ENCODE data around the gene TRMT5.

Gene TRMT5

DNA sequence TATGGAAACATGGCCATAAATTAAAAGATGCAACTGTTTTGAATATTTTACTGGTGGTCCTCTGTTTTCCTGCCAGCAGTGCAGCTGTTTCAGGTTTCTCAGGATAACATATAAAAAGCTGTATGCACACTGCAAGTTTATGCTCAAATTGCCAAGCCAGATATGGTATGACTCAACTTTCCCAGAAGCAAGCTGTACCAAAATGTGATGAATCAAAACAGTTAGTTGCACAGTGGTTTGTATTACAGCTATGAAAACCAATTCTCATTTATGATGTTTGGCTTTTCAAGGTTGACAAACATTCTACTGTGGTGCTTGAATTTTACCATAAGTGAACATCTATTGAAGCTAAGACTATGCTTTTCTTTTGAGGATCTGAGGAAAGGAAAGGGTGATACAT lies 15.5 kb downstream of the TRMT5 start:
- DNase-seq (ENCODE audit: insufficient read length, low spot score) (no peak), FAIRE-seq (no peak)

GRCh38 chr14:60964904-60965303 lies 16.0 kb downstream of the TRMT5 start:
- DNase-seq (ENCODE audit: insufficient read length, low spot score): no peak
- no peak for FAIRE-seq

DNA sequence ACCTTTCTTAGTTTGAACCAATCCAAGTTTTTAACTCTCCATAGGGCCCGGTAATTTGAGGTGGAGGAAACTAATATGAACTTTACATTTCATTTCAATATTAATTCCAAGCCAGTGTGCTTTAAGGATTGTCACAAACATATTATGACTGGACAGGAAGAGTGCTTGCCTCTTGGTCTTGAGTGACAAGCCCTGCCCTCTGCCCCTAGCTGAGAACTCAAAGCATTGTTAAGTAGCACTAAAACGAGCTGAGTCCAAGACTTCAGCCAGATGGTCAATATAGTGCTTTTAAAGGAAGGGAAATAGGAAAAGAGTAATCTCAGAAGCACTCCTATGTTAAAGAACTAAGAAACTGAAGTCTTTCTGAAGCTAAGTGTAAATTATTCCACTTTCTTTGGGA lies 17.1 kb downstream of the TRMT5 start:
- DNase-seq (ENCODE audit: insufficient read length, low spot score) (no peak), FAIRE-seq (no peak)

- DNase-seq (ENCODE audit: insufficient read length, low spot score): no peak
- no peak for FAIRE-seq
Observed at GRCh38 chr14:60958146-60958545, 22.7 kb downstream of the TRMT5 start.

- FAIRE-seq (no peak), DNase-seq (ENCODE audit: insufficient read length, low spot score) (no peak)
Observed at GRCh38 chr14:60956632-60957031, 24.2 kb downstream of the TRMT5 start.

DNA sequence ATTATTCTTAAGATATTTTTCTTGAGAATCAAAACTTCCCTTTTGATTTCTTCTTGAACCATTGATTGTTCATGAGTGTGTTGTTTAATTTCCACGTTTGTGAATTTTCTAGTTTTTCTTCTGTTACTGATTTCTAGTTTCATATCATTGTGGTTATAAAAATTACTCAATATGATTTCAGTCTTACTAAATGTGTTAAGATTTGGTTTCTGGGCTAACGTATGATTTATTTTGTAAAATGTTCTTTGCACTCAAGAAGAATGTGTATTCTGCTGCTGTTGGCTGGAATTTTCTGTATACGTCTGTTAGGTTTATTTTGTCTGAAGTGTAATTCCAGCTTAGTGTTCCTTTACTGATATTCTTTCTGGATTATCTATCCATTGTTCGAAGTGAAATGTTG lies 24.7 kb downstream of the TRMT5 start:
- no peak for FAIRE-seq
- DNase-seq (ENCODE audit: insufficient read length, low spot score): no peak

- FAIRE-seq: no peak
Observed at GRCh38 chr14:60951776-60952435, 29.0 kb downstream of the TRMT5 start.

GRCh38 chr14:60946773-60947172 lies 34.1 kb downstream of the TRMT5 start:
- no peak for FAIRE-seq
- no peak for DNase-seq (ENCODE audit: insufficient read length, low spot score)

More at GRCh38 chr14:60951776-60952435, 29.0 kb downstream of the TRMT5 start:
- DNase-seq (ENCODE audit: insufficient read length, low spot score): no peak

GRCh38 chr14:60945984-60946383 lies 34.9 kb downstream of the TRMT5 start:
- DNase-seq (ENCODE audit: insufficient read length, low spot score) (no peak), FAIRE-seq (no peak)

DNA sequence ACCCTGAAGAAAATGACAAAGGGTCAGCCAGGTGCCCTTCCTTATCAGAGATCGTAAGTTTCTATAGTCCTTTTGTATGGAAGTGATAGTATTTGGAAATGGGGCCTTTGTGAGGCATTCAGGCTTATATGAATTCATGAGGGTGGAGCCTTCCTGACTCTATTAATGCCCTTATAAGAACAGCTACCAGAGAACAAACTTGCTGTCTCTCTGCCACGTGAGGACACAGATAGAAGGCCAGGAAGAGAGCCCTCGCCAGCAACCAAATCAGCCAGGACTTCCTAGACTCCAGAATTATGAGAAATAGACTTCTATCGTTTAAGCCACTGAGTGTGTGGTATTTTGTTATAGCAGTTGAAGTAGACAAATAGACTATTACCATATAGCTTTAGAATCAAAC lies 36.7 kb downstream of the TRMT5 start:
- FAIRE-seq (no peak), DNase-seq (ENCODE audit: insufficient read length, low spot score) (no peak)

DNA sequence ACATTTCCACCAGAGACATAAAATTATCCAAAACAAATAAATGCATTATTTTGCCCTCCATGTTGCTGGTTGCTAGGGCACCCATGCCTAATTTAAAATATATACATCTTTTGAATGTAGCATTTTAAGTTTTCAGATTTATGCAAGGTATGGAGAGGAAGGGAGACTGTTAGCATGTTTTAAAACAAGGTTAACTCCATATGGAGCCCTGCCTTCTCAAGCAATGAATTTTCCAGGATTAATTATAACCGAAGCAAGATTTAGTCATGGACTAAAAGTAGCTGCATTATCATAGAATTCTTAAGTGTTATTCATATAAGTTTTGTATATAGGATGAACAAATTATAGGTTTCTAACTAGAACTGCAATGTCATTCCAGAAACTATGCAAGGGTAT lies 37.2 kb downstream of the TRMT5 start:
- FAIRE-seq (no peak), DNase-seq (ENCODE audit: insufficient read length, low spot score) (no peak)

DNA sequence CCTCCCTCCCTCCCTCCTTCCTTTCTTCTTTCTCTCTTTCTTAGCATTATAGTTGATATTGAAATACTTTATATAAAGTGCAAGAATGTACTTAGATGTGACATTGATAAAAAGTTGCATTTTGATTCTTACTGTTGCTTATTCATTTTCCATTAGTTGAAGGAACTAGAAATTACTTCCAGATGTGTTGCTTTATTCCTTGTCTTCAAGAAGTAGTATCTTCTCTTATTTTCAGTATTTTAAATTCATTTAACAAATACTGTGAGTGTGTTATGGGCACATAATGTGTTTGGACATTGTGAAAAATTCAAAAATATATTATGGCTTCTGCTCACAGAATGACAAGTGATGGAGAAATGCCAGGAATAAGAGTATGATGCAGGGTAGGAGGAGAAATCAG lies 45.6 kb downstream of the TRMT5 start:
- FAIRE-seq (no peak), DNase-seq (ENCODE audit: insufficient read length, low spot score) (no peak)

DNA sequence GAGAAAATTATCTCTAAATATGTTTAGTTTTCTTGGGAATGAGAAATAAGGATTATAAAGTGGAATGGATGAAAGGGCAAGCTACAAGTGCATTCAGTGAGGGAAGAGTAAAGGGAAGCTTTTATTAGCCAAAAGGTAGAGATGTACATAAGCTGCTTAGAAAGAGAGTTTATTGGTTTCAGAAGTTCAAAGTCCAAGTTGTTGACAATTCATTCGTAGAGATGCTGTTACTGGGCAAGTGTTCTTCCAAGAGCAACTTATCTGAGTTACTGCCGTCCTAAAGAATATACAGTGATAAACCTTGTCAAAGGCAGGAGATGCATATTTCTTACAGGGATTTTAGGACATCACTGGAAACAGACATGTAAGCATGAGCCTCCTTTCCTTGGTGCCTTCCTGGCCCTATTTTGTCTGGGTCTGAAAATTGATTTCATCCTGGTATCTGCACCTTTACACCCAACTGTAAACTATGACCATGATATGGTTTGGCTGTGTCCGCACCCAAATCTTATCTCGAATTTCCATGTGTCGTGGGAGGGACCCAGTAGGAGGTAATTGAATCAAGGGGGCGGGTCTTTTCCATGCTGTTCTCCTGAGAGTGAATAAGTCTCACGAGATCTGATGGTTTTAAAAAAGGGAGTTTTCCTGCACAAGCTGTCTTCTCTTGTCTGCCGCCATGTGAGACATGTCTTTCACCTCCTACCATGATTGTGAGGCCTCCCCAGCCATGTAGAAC lies 46.8 kb downstream of the TRMT5 start:
- no peak for DNase-seq (ENCODE audit: insufficient read length, low spot score)
- FAIRE-seq: no peak

DNA sequence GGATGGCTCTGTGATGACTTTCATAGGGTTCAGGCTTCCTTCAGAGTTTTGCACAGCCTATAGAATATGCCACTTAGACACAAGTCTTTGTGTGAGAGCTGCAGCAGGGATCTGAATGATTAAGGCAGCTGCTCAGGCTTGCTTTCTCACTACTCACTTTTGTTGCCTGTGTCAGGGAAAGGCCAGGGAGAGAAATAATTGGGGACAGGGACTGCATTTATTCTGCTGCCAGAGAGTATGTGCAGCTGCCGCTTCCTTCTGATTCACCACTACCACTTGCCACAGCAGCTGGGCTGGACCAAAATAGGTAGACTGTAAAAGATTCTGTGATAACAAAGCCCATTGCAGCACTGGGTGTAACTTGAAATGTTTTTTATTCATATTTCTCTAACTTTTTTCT lies 49.7 kb downstream of the TRMT5 start:
- no peak for DNase-seq (ENCODE audit: insufficient read length, low spot score)

DNA sequence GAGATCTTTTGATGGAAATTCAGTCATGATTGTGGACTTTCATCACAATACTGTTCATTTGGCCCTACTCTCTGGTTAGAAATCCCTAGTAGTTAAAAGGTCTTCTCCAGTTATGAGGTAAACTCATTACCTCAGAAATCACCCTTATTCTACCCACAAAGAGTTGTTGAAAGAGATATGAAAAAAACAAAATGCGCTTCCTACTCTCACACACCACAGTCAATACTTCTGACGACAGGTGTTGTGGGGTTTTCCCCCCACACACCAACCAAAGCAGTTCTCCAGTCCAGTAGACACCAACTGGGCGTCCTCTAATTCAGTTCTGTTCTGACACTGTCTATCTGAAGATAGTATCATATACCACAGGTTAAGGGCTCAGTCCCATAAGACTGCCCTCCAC lies 54.9 kb downstream of the TRMT5 start:
- DNase-seq (ENCODE audit: insufficient read length, low spot score): no peak
- FAIRE-seq: peak; percentile 64

More for the DNA sequence above, 49.7 kb downstream of the TRMT5 start:
- no peak for FAIRE-seq

GRCh38 chr14:60925286-60925685 lies 55.6 kb downstream of the TRMT5 start:
- DNase-seq (ENCODE audit: insufficient read length, low spot score) (no peak), FAIRE-seq (no peak)

GRCh38 chr14:60922050-60922449 lies 58.8 kb downstream of the TRMT5 start:
- no peak for DNase-seq (ENCODE audit: insufficient read length, low spot score)
- no peak for FAIRE-seq
